ENCODE data around the gene MPDZ.

MPDZ gene

DNA sequence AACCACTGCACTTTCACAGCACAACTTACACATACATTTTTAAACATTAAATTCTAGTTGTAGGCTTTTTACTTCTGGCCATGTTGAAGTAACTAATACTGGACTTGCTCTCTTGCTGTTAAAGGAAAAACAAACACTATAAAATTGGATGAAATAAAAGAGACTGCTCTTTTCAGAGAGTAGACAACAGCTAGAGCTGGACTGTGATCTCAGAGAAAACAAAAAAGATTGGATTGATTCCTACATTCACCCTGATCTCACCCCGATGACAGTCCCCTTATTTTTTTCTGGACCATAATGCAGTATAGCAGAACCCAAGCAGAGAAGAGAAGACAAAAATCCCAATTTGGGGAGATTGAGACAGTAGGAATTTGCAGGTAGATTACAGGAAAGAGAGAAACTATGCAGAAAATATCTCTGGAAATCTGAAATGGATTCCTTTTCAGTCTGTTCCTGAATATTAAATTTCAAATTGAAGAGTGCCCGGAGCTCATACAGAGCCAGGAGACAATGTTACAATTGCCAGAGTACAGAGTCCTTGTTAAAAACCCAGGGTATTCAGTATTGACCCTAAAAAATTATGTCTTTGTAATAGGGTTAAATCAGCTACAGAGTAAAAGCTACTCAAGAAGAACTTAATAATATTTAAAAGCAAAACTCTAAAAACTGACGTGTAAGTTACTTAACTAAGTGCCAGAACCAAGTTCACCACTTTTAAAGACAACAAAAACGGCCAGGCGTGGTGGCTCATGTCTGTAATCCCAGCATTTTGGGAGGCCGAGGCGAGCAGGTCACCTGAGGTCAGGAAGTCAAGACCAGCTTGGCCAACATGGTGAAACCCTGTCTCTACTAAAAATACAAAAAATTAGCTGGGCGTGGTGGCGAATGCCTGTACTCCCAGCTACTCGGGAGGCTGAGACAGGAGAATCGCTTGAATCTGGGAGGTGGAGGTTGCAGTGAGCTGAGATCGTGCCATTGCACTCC, 208.6 kb downstream of the MPDZ start:
- peak in 1 of 2 experiments; percentile 21 for DNase-seq

DNA sequence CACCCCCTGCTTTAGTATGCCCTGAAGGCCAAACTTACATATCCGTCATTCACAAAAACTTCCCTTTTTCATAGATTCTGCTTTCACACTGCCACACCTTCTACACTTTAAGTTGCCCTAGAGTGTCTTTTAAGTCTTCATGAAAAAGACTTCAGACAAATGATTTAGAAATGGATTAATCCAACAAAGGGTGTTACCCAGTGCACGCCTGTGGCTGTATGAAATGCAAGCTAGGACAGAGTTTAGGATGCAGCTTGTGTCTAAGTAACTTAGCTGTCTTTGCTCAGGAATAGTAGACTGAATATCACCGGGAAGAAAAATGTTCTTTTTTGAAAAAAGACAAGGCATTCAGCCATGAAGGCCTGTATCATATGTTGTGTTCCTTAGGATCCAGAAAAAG, 210.0 kb downstream of the MPDZ start:
- DNase-seq: no peak

DNA sequence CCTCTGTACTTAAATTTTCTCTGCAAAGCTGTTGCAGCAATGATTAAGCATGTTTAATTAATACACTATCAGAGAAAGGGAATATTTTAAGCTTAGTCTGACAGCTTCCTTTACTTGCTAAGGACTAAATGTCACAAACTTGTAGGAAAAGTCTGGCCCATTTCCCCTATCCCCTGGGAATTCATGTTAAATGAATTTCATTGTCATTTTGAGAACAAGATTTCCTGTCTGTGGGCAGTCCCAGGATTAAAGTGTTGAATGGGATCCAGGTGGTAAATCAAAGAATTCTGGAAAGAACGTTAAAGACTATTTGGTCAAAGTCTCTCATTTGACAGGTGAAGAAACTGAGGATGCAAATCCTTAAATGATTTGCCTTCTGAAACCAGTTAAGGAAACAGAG, 214.8 kb downstream of the MPDZ start:
- DNase-seq: no peak

DNA sequence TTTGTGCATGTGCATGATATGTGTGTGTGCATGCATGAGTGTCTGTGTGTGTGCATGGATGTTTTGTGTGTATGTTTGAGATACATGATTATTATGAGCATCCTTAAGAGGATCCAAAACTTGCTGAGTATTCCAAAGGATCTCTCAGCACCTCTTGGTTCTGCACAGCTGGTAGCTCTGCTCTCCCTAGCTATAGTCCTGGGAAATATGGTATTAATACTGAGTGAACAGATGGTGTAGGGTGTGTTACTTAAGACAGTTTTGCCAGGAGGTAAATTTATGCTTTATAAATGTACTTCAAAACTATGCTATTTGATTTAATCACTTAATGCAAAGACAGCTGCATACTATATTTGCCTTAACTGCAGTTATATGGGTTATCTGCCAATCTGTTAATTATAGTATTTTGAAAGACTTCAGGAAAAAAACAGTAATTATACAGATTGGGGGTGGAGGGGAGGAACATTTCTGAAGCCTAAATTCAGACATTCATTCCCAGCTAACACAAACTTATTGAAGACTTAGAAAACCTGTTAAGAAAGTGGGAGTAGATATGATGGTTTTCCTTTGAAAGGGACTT, 215.5 kb downstream of the MPDZ start:
- DNase-seq: peak; percentile 16 to 68

DNA sequence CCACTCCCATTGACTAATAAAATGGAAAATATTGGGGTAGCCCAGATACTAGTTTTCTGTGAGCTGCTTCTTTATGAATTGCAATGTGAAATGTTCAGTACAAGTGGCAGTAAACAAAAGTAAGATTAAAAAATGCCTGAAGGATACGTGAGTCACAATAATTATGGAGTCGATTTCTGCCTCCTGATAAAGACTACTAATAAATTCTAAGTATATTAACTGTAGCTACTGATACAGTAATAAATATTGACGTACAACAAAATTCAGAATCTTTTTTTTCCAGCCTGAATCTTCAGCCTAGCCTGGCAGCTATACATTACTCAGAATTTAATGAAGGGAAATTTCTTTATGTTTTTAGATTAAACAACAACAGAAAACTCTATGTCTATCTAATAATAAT, 218.1 kb downstream of the MPDZ start:
- no peak for DNase-seq

Measured in NCI-H446 (cell line).